Kidney glomerular epithelial cell (primary cell): ENCODE measurements around the gene PRXL2B.
"Not testable (repeated sequence)": the region's sequence is repeated elsewhere in the genome, so short reads cannot be mapped to it uniquely, and the experiment has no call there.

ENCODE experiments used
- DNase-seq: peaks from one replicate; lab custom pipeline; 2025; lab: John Stamatoyannopoulos, UW

The PRXL2B gene

GRCh38 chr1:2550309-2550861, 36.2 kb upstream of the PRXL2B start:
- DNase-seq = not testable (repeated sequence)

DNA sequence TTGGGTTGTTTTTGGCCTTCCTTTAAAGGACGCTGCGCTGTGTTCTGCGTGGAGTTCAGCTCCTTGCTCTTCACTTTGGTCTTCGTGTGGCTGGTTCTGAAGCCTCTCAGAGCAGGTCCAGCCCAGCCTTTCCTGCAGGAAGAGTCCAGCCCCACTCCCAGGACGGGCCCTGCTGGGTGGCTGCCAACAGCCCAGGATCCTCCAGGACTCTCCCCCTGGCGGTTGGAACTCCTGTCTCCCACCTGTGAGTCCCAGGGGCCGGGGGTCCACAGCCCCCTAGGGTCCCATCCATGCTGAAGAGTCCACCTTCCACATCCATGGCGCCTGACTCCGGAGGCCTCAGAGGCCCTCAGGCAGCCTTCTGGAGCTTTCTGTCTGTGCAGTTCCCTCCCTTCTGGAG, 35.0 kb upstream of the PRXL2B start:
- not testable (repeated sequence) for DNase-seq

DNA sequence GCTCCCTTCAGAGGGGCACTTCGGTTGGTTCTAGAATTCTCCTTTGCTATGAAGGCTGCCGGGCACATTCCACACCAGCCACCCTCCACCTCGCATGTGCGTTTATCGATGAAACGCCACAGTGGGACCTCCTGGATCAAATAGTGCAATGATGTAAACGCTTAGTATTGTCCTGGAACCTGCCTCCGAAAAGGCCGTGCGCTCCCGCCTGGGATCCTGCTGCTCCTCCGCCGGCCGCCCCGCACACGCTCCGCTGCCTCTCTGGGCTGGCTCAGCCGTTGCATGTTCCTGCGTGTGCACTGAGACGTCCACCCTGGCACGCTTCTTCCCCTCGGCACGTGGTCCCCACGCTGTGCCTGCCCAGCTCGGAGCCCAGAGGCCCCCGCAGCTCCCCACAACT, 34.4 kb upstream of the PRXL2B start:
- DNase-seq = no peak

- DNase-seq = not testable (repeated sequence)
These were observed 33.5 kb upstream of the PRXL2B start for GRCh38 chr1:2553076-2553475.

DNA sequence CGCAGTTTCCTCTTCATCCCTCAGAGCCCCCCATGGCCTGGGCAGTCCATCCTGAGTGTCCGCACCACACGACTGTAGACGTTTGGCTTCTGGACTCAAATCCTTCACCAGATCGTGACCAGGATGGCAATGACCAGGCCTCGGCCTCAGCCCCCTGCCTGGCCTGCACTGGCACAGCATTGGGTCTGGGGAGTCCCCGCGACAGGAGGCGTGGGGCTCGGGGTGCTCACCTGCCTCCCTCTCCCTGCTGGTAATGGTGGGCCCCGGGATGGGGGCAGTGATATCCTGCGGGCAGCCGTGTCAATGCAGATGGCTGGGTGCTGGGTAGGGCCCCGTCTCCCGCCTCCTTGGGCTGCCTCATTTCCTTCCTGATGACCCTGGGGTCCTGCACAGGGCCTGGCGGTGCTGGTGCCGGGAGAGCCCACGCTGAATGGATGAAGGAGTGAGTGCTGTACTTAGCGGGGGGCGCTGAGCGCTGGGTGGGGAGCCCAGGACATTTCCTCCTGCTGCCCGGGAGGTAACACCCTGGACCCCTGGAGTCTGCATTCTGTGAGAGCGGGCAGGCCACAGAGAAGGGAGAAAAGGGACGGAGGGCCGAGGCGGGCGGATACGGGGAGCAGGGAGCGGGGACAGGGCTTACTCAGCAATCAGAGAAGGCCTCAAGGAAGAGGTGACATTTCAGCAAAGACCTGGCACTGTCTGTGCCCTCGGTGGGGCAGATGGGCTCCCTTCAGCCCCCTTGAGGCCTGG, 32.5 kb upstream of the PRXL2B start:
- no peak for DNase-seq

DNA sequence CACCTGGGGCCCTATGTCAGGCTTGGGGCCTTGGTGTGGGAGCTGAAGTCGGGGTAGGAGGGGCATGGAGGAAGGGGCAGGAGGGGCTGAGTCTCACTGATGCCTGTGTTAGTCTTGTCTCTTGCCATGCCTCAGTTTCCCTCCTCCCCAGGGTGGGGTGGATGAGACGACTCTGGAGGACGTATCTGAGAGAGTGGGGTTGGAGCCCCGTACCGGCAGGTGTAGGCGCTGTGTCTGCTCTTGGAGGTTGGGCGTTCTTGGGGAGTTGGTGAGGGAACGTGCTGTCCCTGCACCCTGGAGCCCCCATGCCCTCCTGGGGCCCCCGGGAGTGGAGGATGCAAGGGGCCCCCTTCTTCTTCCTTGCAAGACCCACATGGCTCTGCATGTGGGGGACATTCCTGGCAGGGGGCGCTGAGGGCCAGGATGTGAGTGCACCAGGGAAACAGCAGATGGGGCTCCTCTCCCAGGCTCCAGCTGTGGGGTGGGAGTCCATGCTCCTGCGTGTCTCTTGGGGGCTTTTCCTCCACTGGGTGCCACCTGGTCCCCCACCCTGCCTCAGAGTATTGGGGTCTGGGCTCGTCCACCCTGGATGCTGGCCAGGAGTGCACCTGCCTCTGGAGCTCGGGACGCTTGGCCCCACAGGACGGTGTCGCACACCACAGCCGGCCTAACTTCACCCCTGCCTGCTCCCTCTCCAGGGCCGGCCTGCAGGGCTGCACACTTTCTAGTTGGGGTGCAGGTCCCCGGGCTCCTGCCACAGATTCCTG, 31.8 kb upstream of the PRXL2B start:
- no peak for DNase-seq

DNA sequence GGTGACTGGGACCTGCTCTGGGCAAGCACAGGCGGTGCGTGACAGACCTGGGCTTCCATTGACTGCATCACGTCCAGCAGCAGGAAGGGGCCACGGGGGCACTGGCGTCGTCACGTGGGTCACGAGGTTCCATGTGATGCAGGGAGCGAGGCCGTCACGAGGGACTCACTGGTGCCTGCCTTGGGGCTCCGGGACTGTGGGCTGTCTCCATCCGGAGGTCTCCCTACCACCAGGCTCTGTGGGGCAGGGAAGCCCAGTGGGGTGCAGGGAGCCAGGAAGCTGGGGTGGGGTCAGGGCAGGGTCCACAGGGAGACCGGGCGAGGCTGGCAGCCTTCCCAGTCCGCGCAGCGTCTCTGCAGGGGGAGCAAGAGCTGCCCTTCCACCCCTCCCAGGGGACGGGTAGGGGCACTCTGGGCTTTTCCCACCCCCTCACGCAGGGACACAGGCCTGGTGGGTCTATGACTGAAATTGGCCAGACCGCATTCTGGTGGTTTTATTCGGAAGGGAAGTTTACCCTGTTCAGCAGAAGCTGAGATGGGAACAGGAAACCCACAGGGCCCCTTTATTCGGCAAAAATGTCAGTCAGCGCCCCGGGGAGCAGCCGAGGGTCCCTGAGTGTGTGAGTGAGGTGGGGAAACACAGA, 30.8 kb upstream of the PRXL2B start:
- no peak for DNase-seq

DNA sequence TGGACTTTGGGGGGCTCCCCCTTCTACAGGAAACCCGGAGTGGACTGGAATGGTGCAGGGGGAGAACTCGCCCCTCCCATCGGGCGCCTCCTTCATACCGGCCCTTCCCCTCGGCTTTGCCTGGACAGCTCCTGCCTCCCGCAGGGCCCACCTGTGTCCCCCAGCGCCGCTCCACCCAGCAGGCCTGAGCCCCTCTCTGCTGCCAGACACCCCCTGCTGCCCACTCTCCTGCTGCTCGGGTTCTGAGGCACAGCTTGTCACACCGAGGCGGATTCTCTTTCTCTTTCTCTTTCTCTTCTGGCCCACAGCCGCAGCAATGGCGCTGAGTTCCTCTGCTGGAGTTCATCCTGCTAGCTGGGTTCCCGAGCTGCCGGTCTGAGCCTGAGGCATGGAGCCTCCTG, 30.3 kb upstream of the PRXL2B start, which contains the start of gene TNFRSF14:
Gene TNFRSF14 (plus strand): TSS at position 95 of the 401 bp plus-strand sequence. CDS start 294 bp downstream, at position 389.
- peak; percentile 50 for DNase-seq

GRCh38 chr1:2556678-2557481, 29.7 kb upstream of the PRXL2B start:
- peak; percentile 50 for DNase-seq

DNA sequence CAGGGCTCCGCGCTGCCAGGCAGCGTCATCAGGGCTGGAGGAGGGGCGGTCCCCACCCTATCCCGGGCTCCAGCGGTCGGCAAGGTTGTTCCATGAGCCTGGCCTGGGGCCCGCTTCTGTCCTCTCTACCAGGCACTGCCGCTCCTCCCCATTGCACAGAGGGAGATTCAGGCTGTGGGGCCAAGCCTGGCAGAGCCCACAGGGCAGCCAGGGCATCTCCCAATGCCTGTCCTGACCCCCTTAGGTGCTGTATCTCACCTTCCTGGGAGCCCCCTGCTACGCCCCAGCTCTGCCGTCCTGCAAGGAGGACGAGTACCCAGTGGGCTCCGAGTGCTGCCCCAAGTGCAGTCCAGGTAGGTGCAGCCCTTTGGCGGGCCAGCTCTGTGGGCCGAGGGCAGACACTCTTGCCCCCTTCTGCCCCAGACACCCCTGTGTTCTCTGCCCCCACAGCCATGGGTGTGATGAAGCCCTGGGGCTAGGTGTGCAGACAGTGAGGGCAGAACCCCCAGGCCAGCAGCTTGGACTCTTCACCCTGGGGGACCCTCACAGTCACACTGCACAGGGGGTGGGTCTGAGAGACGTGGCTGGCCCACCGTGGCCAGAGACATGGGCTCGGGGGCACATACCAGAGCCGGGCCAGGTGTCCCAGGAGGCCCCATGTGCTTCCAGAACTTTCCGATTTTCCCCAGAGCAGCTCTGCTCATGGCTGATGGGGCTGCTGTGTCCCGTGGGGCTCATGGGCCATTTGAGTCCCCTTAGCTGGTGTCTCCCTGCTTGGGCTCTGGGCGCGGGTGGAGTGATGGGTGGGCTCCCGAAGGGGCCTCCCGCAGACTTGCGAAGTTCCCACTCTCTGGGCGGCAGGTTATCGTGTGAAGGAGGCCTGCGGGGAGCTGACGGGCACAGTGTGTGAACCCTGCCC, 28.8 kb upstream of the PRXL2B start:
- no peak for DNase-seq

DNA sequence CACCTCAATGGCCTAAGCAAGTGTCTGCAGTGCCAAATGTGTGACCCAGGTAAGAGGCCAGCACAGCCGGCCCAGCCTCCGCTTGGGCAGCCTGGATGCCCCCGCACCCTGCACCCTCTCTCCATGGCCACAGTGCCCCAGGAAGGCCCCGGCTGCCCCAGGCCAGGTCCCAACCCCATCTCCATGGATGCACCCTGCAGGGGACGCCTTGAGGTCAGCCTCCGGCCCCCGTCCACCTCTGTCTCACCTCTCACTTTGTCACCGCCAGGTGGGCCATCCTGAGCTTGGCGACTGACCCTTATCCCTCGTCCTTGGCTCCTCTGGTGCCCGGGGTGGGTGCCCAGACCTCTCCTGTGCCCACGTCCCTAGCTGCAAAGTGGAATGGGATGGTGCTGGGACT, 28.2 kb upstream of the PRXL2B start:
- DNase-seq = no peak

DNA sequence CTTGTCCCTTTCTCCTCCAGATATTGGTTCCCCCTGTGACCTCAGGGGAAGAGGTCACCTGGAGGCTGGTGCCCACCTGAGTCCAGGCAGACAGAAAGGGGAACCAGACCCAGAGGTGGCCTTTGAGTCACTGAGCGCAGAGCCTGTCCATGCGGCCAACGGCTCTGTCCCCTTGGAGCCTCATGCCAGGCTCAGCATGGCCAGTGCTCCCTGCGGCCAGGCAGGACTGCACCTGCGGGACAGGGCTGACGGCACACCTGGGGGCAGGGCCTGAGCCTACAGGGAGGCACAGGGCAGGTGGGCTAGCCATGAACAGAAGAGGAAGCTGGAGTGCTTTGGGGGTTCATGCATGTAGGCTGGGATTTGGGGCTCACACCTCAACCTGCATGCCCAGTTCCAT, 27.7 kb upstream of the PRXL2B start:
- no peak for DNase-seq

- DNase-seq = no peak
These were observed 26.9 kb upstream of the PRXL2B start for GRCh38 chr1:2559509-2560298.

GRCh38 chr1:2560299-2561073, 26.1 kb upstream of the PRXL2B start:
- no peak for DNase-seq

DNA sequence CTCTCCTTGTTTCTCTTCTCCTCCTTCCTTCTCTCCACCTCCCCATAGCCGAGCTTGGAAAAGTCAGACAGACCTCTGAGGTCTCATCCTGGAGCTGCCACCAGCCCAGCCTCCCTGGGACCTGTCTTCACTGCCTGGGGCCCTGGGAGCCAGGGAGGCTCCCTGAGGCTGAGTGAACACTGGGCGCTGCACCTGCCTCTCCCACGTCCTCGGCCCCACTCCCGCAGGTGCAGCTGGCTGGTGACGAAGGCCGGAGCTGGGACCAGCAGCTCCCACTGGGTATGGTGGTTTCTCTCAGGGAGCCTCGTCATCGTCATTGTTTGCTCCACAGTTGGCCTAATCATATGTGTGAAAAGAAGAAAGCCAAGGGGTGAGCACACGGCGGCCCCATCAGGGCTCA, 25.1 kb upstream of the PRXL2B start:
- no peak for DNase-seq

DNA sequence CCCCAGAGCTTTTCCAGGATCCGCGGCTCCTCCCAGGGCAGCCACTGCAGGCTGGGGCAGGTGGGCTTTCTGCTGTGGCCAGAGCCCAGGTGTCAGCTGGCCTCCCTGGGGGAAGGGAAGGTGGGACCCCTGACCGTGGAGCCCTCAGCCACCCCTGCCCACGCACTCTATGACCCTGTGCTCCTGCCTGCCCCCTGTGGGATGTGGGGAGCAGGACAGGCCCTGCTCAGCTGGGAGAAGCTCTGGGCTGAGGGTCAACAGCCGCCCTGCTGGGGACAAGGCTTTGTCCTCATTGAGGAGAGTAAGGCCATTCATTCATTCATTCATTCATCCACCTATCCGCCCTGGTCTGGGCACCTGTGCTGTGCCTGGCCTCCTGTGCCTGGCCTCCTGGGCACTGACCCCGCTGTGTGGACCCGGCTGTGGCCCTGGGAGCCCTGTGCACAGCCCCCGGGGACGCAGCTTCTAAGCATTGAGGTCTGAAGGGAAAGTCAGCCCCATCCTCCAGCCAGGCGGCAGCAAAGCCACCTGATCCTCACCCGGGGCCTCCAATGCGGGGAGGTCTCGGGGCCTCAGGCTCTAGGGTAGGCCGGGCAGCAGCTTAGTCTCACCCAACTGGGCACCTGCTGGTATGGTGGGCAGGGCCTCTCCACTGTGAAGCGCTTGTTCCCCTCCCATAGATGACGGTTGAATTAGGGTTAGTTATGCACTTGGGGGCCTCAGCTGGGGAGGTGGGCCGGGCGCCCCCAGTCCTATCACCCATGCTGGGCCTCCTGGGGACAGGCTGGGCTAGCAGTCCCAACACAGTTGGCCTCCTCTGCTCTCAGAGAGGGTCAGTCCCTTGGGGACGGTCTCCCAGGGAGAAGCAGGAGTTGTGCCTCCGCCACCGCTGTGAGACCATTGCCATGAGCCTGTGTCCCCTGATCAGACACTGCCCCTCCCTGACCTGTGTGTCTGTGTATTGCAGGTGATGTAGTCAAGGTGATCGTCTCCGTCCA, 24.4 kb upstream of the PRXL2B start:
- DNase-seq = no peak

GRCh38 chr1:2563205-2563604, 23.4 kb upstream of the PRXL2B start:
- no peak for DNase-seq
